Breast epithelium (tissue), 3 donors: ENCODE data around the gene PRXL2B.

ENCODE experiments used
- CTCF ChIP-seq, 3 donors: fragments of 450-650 bp; IDR thresholded peaks; one replicate each; pipeline ENCODE4 v1.5.1; 2016 to 2017; ENCODE audit warnings: antibody characterized with exemption in 3 of 3, mild to moderate bottlenecking in 3 of 3, moderate library complexity in 3 of 3
- POLR2A ChIP-seq: fragments of 450-650 bp; IDR thresholded peaks from one replicate; pipeline ENCODE4 v1.6.1; 2016; ENCODE audit warnings: antibody characterized with exemption, mild to moderate bottlenecking, moderate library complexity
- POLR2AphosphoS5 ChIP-seq, 3 donors: sonication (generic); formaldehyde crosslinking; IDR thresholded peaks; one replicate each; pipeline ENCODE4 v1.6.1; 2017; ENCODE audit warnings: antibody characterized with exemption in 3 of 3

GRCh38 chr1:2594641-2595131 lies 8.1 kb downstream of the PRXL2B start:
- TF ChIP-seq CTCF (IDR thresholded peaks at IDR 0.05) (no peak), POLR2A (no peak), POLR2AphosphoS5 (IDR thresholded peaks at IDR 0.05) (no peak)
